Neural progenitor cell (in vitro differentiated cells): ENCODE data around the gene COG5. TPM values are rescaled to one million over a fixed set of nuclear protein-coding genes. Genes with fewer than 3 reads are reported as not detected.

Experiments used
- DNase-seq: peaks from one replicate; pipeline ENCODE4 v3.0.0-alpha.2; 2016; ENCODE audit warnings: low spot score
- H2AFZ ChIP-seq: fragments of 200-600 bp; sonication (generic); replicated peaks from 2 replicates; pipeline ENCODE4 v1.6.1; 2016; ENCODE audit warnings: antibody characterized with exemption
- H3F3A ChIP-seq: fragments of 200-600 bp; sonication (generic); 2 replicates; pipeline ENCODE4 v1.6.1; 2016; ENCODE audit warnings: antibody characterized with exemption, low read depth
- H3K27ac ChIP-seq: fragments of 200-600 bp; sonication (generic); 2 replicates; pipeline ENCODE4 v1.5.1; 2016; ENCODE audit warnings: mild to moderate bottlenecking
- H3K27me3 ChIP-seq: fragments of 200-600 bp; sonication (generic); 2 replicates; pipeline ENCODE4 v1.6.1; 2016; ENCODE audit warnings: mild to moderate bottlenecking, moderate library complexity
- H3K36me3 ChIP-seq: fragments of 200-600 bp; sonication (generic); 2 replicates; pipeline ENCODE4 v1.5.1; 2016
- H3K4me1 ChIP-seq: fragments of 200-600 bp; sonication (generic); 2 replicates; pipeline ENCODE4 v1.6.1; 2016; ENCODE audit warnings: mixed run types
- H3K4me2 ChIP-seq: fragments of 200-600 bp; sonication (generic); 2 replicates; pipeline ENCODE4 v1.6.1; 2016
- H3K4me3 ChIP-seq: fragments of 200-600 bp; sonication (generic); 2 replicates; pipeline ENCODE4 v1.5.1; 2016
- H3K79me2 ChIP-seq: fragments of 200-600 bp; sonication (generic); 2 replicates; pipeline ENCODE4 v1.6.1; 2016; ENCODE audit warnings: low read depth
- H3K9ac ChIP-seq: fragments of 200-600 bp; sonication (generic); 2 replicates; pipeline ENCODE4 v1.6.1; 2016
- H3K9me3 ChIP-seq: fragments of 200-600 bp; sonication (generic); 2 replicates; pipeline ENCODE4 v1.5.1; 2016; ENCODE audit warnings: low read depth
- H4K20me1 ChIP-seq: fragments of 200-600 bp; sonication (generic); 2 replicates; pipeline ENCODE4 v1.6.1; 2016; ENCODE audit warnings: low read depth
- H3K27ac Mint-ChIP-seq: 3 replicates; pipeline ENCODE4 v1.8.0; 2021; ENCODE audit warnings: mixed read lengths
- H3K27me3 Mint-ChIP-seq: 2 replicates; pipeline ENCODE4 v1.8.0; 2022; ENCODE audit warnings: low read depth, mild to moderate bottlenecking, inconsistent platforms, moderate library complexity, mixed read lengths; ENCODE audit not compliant: insufficient read depth
- H3K36me3 Mint-ChIP-seq: 3 replicates; pipeline ENCODE4 v1.8.0; 2021; ENCODE audit warnings: mixed read lengths
- H3K4me1 Mint-ChIP-seq: 3 replicates; pipeline ENCODE4 v1.8.0; 2021; ENCODE audit warnings: mixed read lengths
- H3K4me3 Mint-ChIP-seq: 3 replicates; pipeline ENCODE4 v1.8.0; 2021; ENCODE audit warnings: mild to moderate bottlenecking, moderate library complexity, mixed read lengths
- H3K9me3 Mint-ChIP-seq: 3 replicates; pipeline ENCODE4 v1.8.0; 2020; ENCODE audit warnings: mixed read lengths
- EZH2 ChIP-seq: fragments of 200-600 bp; sonication (generic); IDR thresholded peaks from 2 replicates; pipeline ENCODE4 v1.6.1; 2017; ENCODE audit warnings: antibody characterized with exemption, mild to moderate bottlenecking, moderate library complexity
- EZH2phosphoT487 ChIP-seq: fragments of 200-600 bp; sonication (generic); IDR thresholded peaks from 2 replicates; pipeline ENCODE4 v1.6.1; 2017; ENCODE audit warnings: antibody characterized with exemption
- total RNA-seq: library from RNA; depleted of rRNA; stranded (reverse); fragments of >200 nt; gene quantifications from 2 replicates; pipeline ENCODE4 v1.2.3, GENCODE V29; 2015; ENCODE audit warnings: low replicate concordance
- TF ChIP-seq, protein P1 (sequence below): fragments of 200-600 bp; sonication (generic); IDR thresholded peaks from 2 replicates; pipeline ENCODE4 v1.5.1; 2017; ENCODE audit warnings: antibody characterized with exemption, mild to moderate bottlenecking

Gene COG5
- total RNA-seq, 1 donor from 2014 or later, result 90.5 TPM

DNA sequence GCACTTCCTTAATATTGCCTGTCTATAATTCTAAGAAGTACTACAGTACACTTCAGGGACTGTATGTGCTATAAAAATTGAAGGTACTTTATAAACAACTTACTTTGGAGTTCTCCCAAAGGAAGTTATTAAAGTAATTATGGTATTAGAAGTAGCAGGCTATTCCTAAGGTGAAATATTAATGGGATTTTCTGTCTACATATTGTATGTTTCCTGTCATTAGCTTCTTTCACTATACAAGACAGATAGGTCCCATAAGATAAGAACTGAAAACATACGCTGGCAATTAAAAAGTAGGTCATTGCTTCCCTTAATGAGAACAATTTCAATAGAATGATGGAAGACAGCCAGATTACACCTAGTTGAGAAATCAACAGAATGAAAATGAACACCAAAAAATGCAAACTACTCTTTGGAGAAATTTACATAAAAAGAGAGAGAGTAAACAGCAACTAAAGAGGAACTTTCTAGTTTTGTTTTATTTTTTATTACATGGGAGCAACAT lies 248.0 kb downstream of the COG5 start:
- Histone ChIP-seq H3F3A (no peaks in the 10 kb centered on the region), H3K36me3 (no peaks in the 10 kb centered on the region), H3K9me3 (no peaks in the 10 kb centered on the region), H3K4me1 (peaks cover 9% of the 10 kb centered on the region), H3K27me3 (no peaks in the 10 kb centered on the region), H3K27ac (no peak overlapping the region), H4K20me1 (no peaks in the 10 kb centered on the region), H2AFZ (no peak overlapping the region), H3K9ac (no peak overlapping the region), H3K79me2 (no peaks in the 10 kb centered on the region), H3K4me3 (no peak overlapping the region), H3K4me2 (no peak overlapping the region)
- TF ChIP-seq, protein P1, sequence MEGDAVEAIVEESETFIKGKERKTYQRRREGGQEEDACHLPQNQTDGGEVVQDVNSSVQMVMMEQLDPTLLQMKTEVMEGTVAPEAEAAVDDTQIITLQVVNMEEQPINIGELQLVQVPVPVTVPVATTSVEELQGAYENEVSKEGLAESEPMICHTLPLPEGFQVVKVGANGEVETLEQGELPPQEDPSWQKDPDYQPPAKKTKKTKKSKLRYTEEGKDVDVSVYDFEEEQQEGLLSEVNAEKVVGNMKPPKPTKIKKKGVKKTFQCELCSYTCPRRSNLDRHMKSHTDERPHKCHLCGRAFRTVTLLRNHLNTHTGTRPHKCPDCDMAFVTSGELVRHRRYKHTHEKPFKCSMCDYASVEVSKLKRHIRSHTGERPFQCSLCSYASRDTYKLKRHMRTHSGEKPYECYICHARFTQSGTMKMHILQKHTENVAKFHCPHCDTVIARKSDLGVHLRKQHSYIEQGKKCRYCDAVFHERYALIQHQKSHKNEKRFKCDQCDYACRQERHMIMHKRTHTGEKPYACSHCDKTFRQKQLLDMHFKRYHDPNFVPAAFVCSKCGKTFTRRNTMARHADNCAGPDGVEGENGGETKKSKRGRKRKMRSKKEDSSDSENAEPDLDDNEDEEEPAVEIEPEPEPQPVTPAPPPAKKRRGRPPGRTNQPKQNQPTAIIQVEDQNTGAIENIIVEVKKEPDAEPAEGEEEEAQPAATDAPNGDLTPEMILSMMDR, result no peak
- no peak for TF ChIP-seq EZH2phosphoT487
- TF ChIP-seq EZH2, result no peak
- no peak for DNase-seq
- H3K27ac Mint-ChIP-seq, result no peak overlapping the region
- H3K9me3 Mint-ChIP-seq, result no peaks in the 10 kb centered on the region
- peaks cover 2% of the 10 kb centered on the region for H3K36me3 Mint-ChIP-seq
- H3K4me1 Mint-ChIP-seq, result no peaks in the 10 kb centered on the region
- no peak overlapping the region for H3K4me3 Mint-ChIP-seq
- no peaks in the 10 kb centered on the region for H3K27me3 Mint-ChIP-seq

DNA sequence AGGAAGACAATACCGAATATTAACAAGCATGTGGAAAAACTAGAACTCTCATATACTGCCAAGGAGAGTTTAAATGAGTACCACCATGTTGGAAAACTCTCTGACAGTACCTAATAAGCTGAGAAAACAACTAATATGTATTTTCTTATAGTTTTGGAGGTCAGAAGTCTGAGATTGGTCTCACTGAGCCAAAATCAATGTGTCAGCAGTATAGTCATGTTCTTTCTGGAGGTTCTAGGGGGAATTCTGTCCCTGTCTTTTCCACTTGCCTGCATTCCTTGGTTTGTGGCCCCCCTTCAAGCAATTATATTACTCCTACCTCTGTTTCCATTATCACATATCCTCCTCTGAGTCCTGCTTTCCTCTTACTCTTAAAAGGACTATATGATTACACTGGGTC lies 250.4 kb downstream of the COG5 start:
- H3K27ac Mint-ChIP-seq, result no peak overlapping the region
- DNase-seq, result no peak
- peak overlapping the region; percentile 13 for H3K4me2 ChIP-seq
- H3K27me3 Mint-ChIP-seq, result no peaks in the 10 kb centered on the region
- H3K4me3 ChIP-seq, result no peak overlapping the region
- H3K27ac ChIP-seq, result peak overlapping the region; percentile 54
- no peaks in the 10 kb centered on the region for H3K4me1 Mint-ChIP-seq
- H3K4me1 ChIP-seq, result peaks cover 9% of the 10 kb centered on the region
- no peak overlapping the region for H2AFZ ChIP-seq
- no peaks in the 10 kb centered on the region for H3K9me3 Mint-ChIP-seq
- no peaks in the 10 kb centered on the region for H3K79me2 ChIP-seq
- no peaks in the 10 kb centered on the region for H4K20me1 ChIP-seq
- no peak overlapping the region for H3K9ac ChIP-seq
- H3K4me3 Mint-ChIP-seq, result no peak overlapping the region
- no peaks in the 10 kb centered on the region for H3K36me3 ChIP-seq
- H3K9me3 ChIP-seq, result no peaks in the 10 kb centered on the region
- TF ChIP-seq, protein P1, result no peak
- TF ChIP-seq EZH2phosphoT487, result no peak
- no peak for TF ChIP-seq EZH2
- H3K36me3 Mint-ChIP-seq, result peaks cover 2% of the 10 kb centered on the region
- no peaks in the 10 kb centered on the region for H3F3A ChIP-seq
- H3K27me3 ChIP-seq, result no peaks in the 10 kb centered on the region

DNA sequence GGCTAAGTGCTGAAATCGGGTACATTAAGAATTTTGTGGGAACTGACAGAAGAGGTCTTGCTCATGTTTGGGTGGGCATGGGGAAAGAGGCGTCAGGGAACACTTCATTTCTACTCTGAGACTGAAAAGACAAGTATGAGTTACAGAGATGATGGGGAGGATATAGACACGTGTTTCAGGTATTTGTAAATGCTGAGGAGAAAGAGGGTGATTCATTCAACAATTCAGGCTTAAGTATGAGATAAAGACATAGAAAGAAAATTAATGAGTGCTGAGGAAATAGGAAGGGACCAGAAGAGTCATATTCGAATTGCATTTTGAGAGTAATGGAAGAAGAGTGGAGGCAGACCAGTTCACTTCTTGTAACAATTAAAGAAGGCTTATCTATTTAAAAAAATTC lies 251.3 kb downstream of the COG5 start:
- H3K4me3 Mint-ChIP-seq, result no peak overlapping the region
- H3K9me3 Mint-ChIP-seq, result no peaks in the 10 kb centered on the region
- H3K27me3 ChIP-seq, result no peaks in the 10 kb centered on the region
- TF ChIP-seq, protein P1, result no peak
- TF ChIP-seq EZH2 (no peak), EZH2phosphoT487 (no peak)
- no peaks in the 10 kb centered on the region for H3K27me3 Mint-ChIP-seq
- no peaks in the 10 kb centered on the region for H3K36me3 ChIP-seq
- no peak overlapping the region for H3K9ac ChIP-seq
- H3K4me2 ChIP-seq, result peak overlapping the region; percentile 13
- no peak for DNase-seq
- no peaks in the 10 kb centered on the region for H4K20me1 ChIP-seq
- peak overlapping the region; percentile 54 for H3K27ac ChIP-seq
- H3F3A ChIP-seq, result no peaks in the 10 kb centered on the region
- no peak overlapping the region for H3K4me3 ChIP-seq
- no peaks in the 10 kb centered on the region for H3K79me2 ChIP-seq
- no peaks in the 10 kb centered on the region for H3K4me1 Mint-ChIP-seq
- H3K36me3 Mint-ChIP-seq, result peaks cover 2% of the 10 kb centered on the region
- no peak overlapping the region for H3K27ac Mint-ChIP-seq
- no peak overlapping the region for H2AFZ ChIP-seq
- H3K4me1 ChIP-seq, result peaks cover 9% of the 10 kb centered on the region
- H3K9me3 ChIP-seq, result no peaks in the 10 kb centered on the region
